Mucosa of rectum (tissue), 2 donors: Measurements from ENCODE around the gene ANKHD1.

Source experiments
- H3K27ac ChIP-seq, 2 donors: one replicate each; pipeline ENCODE4 v1.7.0; 2013; ENCODE audit warnings: inconsistent platforms in 2 of 2, low read depth in 2 of 2, low read length in 2 of 2
- H3K27me3 ChIP-seq, 2 donors: one replicate each; pipeline ENCODE4 v1.7.0; 2013; ENCODE audit warnings: low read length in 2 of 2; ENCODE audit not compliant: control insufficient read depth in 2 of 2, insufficient read depth in 2 of 2
- H3K36me3 ChIP-seq, 2 donors: one replicate each; pipeline ENCODE4 v1.7.0; 2013; ENCODE audit warnings: low read length in 2 of 2; ENCODE audit not compliant: control insufficient read depth in 2 of 2, insufficient read depth in 2 of 2
- H3K4me1 ChIP-seq, 2 donors: one replicate each; pipeline ENCODE4 v1.7.0; 2013; ENCODE audit warnings: low read length in 2 of 2, mild to moderate bottlenecking in 1 of 2; ENCODE audit not compliant: control insufficient read depth in 2 of 2, insufficient read depth in 2 of 2
- H3K4me3 ChIP-seq, 2 donors: one replicate each; pipeline ENCODE4 v1.7.0; 2013; ENCODE audit warnings: low read length in 2 of 2
- H3K9ac ChIP-seq, 2 donors: one replicate each; pipeline ENCODE4 v1.7.0; 2013; ENCODE audit warnings: low read length in 2 of 2, low read depth in 1 of 2, mild to moderate bottlenecking in 1 of 2
- H3K9me3 ChIP-seq, 2 donors: one replicate each; pipeline ENCODE4 v1.7.0; 2013; ENCODE audit warnings: low read length in 2 of 2; ENCODE audit not compliant: control insufficient read depth in 2 of 2
- donor health status: healthy.
- donor health status: Normal muscosa, but diverticular disease.

The ANKHD1 gene

DNA sequence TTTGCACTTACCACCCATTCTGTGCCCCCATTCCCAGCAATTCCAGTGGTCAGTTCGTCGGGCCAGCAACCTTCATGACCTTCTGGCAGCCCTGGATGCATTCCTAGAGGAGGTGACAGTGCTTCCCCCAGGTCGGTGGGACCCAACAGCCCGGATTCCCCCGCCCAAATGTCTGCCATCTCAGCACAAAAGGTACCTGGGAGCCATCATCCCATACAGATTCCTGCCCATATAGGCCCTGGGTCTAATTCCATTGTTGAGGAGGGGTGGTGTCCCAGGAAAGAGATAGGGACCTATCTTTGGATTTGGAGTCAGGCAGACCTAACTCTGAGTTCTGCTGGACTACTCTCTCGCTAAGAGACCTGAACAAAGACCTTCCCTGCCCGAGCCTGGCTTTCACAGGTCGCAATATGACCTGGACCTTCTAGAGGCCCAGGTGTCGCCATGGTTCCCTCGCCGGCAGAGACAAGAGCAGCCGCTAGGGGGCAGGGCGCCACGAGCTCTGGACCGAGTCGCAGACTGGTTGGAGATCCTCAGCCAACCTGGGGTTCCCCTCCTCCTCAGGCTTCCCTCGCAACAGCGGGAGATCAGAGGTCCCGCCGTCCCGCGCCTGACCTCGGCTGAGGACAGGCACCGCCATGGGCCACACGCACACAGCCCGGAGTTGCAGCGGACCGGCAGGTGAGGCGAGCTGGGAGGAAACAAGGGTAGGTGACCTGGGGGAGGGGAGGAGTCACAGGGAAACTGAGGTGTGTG is 38.6 kb upstream of the ANKHD1 start:
- Histone ChIP-seq H3K36me3 (no peaks in the 10 kb centered on the region), H3K27me3 (no peaks in the 10 kb centered on the region), H3K4me1 (peaks cover 11 to 29% of the 10 kb centered on the region in 2 donors), H3K9ac (peak overlapping the region; percentile 32 to 58), H3K27ac (no peak overlapping the region), H3K4me3 (peak overlapping the region; percentile 65 to 66), H3K9me3 (no peaks in the 10 kb centered on the region)

GRCh38 chr5:140363631-140364471 is 37.8 kb upstream of the ANKHD1 start:
- Histone ChIP-seq H3K9me3 (no peaks in the 10 kb centered on the region), H3K27me3 (no peaks in the 10 kb centered on the region), H3K4me1 (peaks cover 11 to 27% of the 10 kb centered on the region in 2 donors), H3K9ac (peak overlapping the region; percentile 32 to 58), H3K27ac (no peak overlapping the region), H3K4me3 (peak overlapping the region; percentile 65 to 66), H3K36me3 (no peaks in the 10 kb centered on the region)

DNA sequence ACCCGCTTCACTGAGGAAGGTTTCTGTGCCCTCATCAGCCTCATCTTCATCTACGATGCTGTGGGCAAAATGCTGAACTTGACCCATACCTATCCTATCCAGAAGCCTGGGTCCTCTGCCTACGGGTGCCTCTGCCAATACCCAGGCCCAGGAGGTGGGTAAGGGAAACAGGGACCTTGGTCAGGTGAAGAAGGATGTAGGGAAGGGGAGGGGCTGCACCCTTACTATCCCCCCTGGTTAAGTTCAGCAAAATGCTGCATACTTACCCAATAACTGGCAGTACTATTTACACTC is 37.2 kb upstream of the ANKHD1 start:
- Histone ChIP-seq H3K4me1 (peaks cover 11 to 28% of the 10 kb centered on the region in 2 donors), H3K27ac (no peak overlapping the region), H3K4me3 (no peak overlapping the region), H3K36me3 (no peaks in the 10 kb centered on the region), H3K9ac (no peak overlapping the region), H3K27me3 (no peaks in the 10 kb centered on the region), H3K9me3 (no peaks in the 10 kb centered on the region)

DNA sequence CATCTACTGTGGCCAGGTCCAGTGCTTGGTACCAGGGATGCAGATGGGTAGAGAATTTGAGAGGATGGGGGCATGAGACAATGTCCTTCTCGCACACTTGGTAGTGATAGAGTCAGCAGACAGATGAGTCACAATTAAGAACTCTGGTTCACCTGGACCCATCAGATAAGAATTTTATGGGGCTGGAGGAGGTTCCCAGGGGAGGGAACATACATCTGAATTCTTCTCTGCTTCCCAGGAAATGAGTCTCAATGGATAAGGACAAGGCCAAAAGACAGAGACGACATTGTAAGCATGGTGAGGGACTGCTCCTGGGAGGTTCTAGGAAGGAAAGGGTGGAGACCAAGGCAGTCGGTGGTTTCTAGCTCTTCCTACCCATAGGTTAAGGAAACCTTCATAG is 36.4 kb upstream of the ANKHD1 start:
- Histone ChIP-seq H3K9ac (no peak overlapping the region), H3K4me3 (no peak overlapping the region), H3K36me3 (no peaks in the 10 kb centered on the region), H3K27me3 (no peaks in the 10 kb centered on the region), H3K9me3 (no peaks in the 10 kb centered on the region), H3K4me1 (peaks cover 11 to 28% of the 10 kb centered on the region in 2 donors), H3K27ac (peak overlapping the region in 1 of 2 donors; percentile 29)

DNA sequence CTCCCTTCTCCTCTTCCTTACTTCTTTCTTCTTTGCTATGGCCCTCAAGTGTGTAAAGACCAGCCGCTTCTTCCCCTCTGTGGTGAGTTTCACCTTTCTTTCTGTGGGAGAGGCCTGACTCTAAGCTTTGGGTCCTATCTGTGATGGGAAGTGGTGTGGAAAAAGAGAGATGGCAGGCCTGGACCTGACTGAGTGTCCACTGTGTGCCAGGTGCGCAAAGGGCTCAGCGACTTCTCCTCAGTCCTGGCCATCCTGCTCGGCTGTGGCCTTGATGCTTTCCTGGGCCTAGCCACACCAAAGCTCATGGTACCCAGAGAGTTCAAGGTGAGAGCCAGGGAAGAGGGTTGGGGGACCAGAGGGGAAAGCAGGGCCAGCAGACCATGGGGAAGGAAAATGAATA is 35.7 kb upstream of the ANKHD1 start:
- no peak overlapping the region for H3K9ac ChIP-seq
- no peak overlapping the region for H3K4me3 ChIP-seq
- no peaks in the 10 kb centered on the region for H3K9me3 ChIP-seq
- H3K27ac ChIP-seq: peak overlapping the region; percentile 16 to 29
- no peaks in the 10 kb centered on the region for H3K27me3 ChIP-seq
- H3K4me1 ChIP-seq: peaks cover 11 to 32% of the 10 kb centered on the region in 2 donors
- no peaks in the 10 kb centered on the region for H3K36me3 ChIP-seq

DNA sequence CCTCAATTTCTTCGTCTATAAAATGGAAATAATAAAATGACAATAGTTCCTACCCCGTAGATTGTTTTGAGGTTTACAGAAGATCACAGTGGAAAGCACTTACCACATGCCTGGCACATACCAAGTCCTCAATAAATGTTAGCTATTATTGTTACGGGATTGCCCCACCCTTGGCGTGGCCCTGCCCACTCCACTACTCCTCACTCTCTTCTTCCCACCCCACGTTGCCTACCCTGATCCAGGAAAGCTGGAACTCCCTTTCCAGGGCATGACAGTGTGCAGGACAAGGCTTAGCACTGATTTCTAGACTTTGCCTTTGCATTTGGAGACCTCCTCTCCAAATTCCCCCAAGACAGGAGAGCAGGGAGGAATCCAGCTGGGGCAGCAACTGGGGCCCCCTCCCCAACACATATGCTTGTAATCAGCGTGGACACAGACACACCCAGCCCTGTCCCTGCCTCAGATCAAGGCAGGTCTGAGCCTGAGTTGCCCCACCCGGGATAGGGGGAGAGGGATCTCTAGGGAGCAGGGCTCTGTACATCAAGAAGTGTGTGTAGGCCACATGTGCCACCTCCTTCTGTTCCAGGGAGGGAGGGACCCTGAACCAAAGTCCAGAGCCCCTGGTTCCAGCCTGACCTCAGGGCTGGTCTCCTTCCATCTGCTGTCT is 34.9 kb upstream of the ANKHD1 start:
- no peak overlapping the region for H3K4me3 ChIP-seq
- H3K27ac ChIP-seq: peak overlapping the region; percentile 16 to 34
- no peak overlapping the region for H3K9ac ChIP-seq
- no peaks in the 10 kb centered on the region for H3K27me3 ChIP-seq
- no peaks in the 10 kb centered on the region for H3K9me3 ChIP-seq
- peaks cover 16 to 38% of the 10 kb centered on the region in 2 donors for H3K4me1 ChIP-seq
- no peaks in the 10 kb centered on the region for H3K36me3 ChIP-seq

DNA sequence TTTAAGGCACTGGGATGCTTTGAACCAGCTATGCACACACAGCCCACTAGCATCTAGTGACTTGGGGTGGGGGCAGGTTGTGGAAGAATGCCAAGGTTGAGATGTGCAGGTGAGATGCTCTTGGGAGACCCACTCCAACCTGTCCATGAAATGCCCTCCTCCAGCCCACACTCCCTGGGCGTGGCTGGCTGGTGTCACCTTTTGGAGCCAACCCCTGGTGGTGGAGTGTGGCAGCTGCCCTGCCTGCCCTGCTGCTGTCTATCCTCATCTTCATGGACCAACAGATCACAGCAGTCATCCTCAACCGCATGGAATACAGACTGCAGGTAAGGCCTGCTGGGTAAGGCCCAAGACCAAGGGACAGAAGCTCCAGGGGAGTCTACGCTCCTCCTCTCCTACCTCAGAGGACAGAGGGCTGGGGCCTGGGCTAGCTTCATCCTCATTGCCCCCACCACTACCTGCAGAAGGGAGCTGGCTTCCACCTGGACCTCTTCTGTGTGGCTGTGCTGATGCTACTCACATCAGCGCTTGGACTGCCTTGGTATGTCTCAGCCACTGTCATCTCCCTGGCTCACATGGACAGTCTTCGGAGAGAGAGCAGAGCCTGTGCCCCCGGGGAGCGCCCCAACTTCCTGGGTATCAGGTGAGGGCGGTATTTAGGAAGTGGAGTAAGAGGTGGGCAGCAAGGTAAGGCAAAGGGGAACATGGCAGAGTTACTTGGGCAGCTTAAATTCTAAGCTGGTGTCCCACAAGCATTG is 34.2 kb upstream of the ANKHD1 start:
- no peaks in the 10 kb centered on the region for H3K9me3 ChIP-seq
- no peak overlapping the region for H3K9ac ChIP-seq
- peaks cover 21 to 43% of the 10 kb centered on the region in 2 donors for H3K4me1 ChIP-seq
- no peaks in the 10 kb centered on the region for H3K36me3 ChIP-seq
- H3K27me3 ChIP-seq: no peaks in the 10 kb centered on the region
- H3K27ac ChIP-seq: peak overlapping the region; percentile 16 to 34
- H3K4me3 ChIP-seq: no peak overlapping the region

- no peak overlapping the region for H3K9ac ChIP-seq
- H3K4me3 ChIP-seq: no peak overlapping the region
- no peaks in the 10 kb centered on the region for H3K27me3 ChIP-seq
- no peaks in the 10 kb centered on the region for H3K36me3 ChIP-seq
- peaks cover 19 to 36% of the 10 kb centered on the region in 2 donors for H3K4me1 ChIP-seq
- no peaks in the 10 kb centered on the region for H3K9me3 ChIP-seq
- peak overlapping the region; percentile 64 to 67 for H3K27ac ChIP-seq
These were observed 30.1 kb upstream of the ANKHD1 start for GRCh38 chr5:140371356-140372151.

GRCh38 chr5:140372971-140373487 is 28.6 kb upstream of the ANKHD1 start:
- no peaks in the 10 kb centered on the region for H3K36me3 ChIP-seq
- H3K9ac ChIP-seq: peak overlapping the region; percentile 6 to 34
- H3K4me3 ChIP-seq: no peak overlapping the region
- H3K4me1 ChIP-seq: peaks cover 17 to 27% of the 10 kb centered on the region in 2 donors
- no peaks in the 10 kb centered on the region for H3K9me3 ChIP-seq
- no peaks in the 10 kb centered on the region for H3K27me3 ChIP-seq
- no peak overlapping the region for H3K27ac ChIP-seq
